ENCODE results near the gene TRPV5.
"Not testable (repeated sequence)": the region's sequence is repeated elsewhere in the genome, so short reads cannot be mapped to it uniquely, and the experiment has no call there.

Gene TRPV5

GRCh38 chr7:142933624-142934023 lies at the start of gene TRPV5:
TRPV5 (minus strand) TSS chr7:142933746; CDS start chr7:142933459, 287 bp downstream.
- no peak for DNase-seq (ENCODE audit: low read depth in 2 of 2)

- DNase-seq (ENCODE audit: low read depth in 2 of 2): not testable (repeated sequence)
Measured at GRCh38 chr7:142978402-142978801, 44.9 kb upstream of the TRPV5 start.

DNA sequence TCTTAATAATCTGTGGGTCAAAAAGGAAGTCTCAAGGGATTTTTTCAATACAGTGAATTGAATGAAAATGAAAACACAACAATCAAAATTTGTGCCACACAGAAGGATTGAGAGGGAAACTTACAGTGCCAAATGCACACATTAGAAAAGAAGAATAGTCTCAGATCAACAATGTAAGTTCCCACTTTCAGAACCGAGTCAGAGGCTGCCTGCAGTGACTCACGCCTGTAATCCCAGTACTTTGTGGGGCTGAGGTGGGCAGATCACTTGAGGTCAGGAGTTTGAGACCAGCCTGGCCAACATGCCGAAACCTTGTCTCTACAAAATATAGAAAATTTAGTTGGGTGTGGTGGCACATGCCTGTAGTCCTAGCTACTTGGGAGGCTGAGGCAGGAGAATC lies 41.1 kb upstream of the TRPV5 start:
- no peak for DNase-seq (ENCODE audit: low read depth in 2 of 2)

- no peak for DNase-seq (ENCODE audit: low read depth in 2 of 2)
Measured at GRCh38 chr7:142969183-142969582, 35.6 kb upstream of the TRPV5 start.

GRCh38 chr7:142968229-142968628 lies 34.7 kb upstream of the TRPV5 start:
- DNase-seq (ENCODE audit: low read depth in 2 of 2): no peak

DNA sequence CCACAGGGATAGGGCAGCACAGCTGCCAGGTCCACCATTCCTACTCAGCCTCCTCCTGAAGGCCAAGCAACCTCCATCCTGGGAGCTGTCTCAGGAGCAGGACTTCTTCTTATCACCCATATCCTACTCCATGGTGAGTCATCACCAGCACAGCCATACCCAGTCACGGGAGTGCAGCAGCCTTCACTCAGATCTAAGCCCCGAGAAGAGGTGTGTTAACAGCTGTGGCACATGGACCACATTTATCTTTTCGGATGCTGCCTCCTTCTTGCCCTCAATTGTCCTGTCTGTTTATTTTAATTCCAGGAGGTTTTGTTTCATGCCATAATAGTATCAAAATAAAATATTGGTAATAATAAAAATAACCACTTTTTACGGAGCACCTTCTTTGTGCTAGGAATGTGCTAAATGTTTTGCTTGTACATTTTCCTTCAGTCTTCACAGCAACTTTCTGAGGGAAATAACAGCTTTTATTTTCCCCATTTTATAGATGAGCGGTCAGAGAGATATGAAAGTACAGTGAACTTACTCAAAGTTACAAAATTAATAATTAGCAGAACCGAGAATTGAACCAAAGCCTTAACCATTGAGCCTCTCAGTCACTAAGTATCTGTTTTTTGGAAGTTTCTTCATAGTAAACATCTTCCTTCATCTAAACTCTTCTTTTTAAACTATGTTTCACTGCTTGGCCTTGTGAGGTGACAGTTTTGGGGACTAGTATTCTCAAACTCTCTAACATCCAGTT lies 31.1 kb upstream of the TRPV5 start:
- no peak for DNase-seq (ENCODE audit: low read depth in 2 of 2)

DNA sequence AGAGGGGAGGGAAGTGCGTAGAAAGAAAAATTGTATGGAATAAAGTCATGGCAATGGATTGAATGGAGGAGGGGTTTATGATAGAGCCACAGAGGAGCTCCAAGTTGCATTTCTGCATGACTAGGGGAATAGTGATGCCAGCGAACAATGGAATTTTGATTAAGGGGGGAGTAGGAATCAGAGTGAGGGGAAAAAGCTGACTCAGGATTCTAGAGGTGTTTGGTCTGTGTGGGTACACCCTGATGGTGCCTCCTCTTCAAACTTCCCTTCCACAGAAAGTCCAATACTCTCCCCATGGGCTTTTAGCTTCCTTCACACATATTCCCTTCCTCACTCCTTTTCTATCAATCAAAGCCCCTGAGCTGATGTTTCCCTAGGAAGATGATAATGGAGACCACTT lies 30.4 kb upstream of the TRPV5 start:
- no peak for DNase-seq (ENCODE audit: low read depth in 2 of 2)

GRCh38 chr7:142962991-142963390 lies 29.4 kb upstream of the TRPV5 start:
- no peak for DNase-seq (ENCODE audit: low read depth in 2 of 2)

DNA sequence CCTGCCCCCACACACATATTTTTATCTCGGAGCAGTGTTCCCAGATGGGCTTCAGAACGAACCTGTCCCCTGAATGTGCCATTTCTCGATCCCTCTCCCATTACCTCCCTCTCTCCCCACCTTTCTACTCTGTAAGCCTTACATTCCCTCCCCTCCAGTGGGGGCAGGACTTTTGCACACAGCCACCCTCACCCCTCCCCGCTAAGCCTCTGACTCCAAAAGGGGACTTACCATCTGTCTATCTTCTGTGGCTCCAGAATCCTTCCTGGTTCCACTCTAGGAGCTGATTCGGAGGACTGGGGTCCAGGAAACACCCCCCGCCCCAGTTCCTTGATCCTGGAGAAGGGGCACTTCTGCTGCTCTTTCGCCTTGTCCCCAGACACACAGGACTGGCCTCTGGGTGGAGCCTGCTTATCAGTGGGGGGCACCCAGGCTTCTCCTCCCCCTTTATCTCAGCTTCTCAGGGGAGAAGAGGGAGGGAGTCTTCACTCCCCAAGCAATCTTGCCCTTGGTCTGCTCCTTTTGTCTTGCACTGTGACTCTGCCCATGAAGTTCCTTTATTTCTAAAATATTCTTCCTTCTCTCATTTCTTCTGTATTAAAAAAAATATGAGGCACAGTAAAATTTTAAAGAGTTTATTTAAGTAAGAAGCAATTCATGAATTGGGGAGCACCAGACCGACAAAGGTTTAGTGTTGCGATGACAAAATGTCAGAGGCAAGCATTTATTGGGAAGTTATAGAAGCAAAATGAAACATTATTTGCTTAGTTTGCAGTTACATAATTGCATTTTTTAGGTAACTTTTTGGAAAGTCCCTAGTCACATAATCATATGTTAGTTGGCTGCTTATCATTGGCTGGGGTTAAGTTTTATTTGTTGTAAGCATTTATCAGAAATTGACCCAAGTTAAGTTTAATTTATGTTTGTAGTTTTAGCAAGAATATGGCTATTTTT lies 28.7 kb upstream of the TRPV5 start, which contains the start of gene KEL:
Gene KEL, minus strand, starts transcription at position 391 of the 954 bp plus-strand sequence. Its CDS starts 157 bp downstream, at position 234.
- DNase-seq (ENCODE audit: low read depth in 2 of 2): no peak

DNA sequence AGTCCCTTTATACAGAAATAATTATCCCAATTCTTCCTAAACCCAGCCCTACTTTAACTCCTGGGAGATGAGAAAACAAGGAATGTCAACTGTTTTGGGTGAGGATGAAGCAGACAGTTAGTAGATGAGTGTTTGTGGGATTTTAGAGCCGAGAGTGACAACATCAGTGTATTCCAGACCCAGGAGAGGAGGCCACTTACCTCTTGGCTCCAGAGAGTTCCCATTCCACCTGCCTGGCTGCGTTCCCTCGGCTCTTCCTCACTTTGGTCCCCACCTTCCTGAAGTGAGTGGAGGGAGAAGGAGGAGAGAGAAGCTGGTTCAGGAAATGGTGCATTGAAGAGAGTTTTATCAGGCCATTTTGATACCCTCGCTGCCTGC lies 28.0 kb upstream of the TRPV5 start:
- no peak for DNase-seq (ENCODE audit: low read depth in 2 of 2)

DNA sequence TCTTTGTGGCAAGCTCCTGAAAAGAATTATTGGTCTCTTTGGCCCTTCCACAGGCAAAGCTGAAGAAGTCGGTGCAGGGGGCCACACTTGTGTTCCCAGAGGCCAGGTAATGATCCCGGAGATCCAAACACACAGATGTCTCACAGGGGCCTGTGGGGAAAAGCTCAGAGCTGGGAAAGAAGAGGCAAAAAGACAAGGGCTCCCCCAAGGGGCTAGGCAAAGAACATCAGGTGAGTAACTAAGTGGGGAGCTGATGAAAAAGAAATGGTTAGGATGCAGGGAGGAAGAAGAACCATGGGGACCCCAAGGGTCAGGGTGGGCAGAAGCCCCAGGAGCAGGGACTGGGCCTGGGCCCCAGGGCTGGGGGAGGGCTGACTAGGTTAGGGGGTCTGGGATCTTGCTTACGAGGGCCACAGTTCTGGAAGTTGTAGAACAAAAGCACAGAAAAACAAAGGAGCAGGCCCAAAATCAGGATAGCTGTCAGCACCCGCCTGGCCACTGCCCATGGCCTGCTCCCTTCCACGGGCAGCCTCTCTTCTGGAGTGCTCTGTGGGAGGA lies 27.5 kb upstream of the TRPV5 start:
- no peak for DNase-seq (ENCODE audit: low read depth in 2 of 2)

- no peak for DNase-seq (ENCODE audit: low read depth in 2 of 2)
Measured at GRCh38 chr7:142959202-142959601, 25.7 kb upstream of the TRPV5 start.

DNA sequence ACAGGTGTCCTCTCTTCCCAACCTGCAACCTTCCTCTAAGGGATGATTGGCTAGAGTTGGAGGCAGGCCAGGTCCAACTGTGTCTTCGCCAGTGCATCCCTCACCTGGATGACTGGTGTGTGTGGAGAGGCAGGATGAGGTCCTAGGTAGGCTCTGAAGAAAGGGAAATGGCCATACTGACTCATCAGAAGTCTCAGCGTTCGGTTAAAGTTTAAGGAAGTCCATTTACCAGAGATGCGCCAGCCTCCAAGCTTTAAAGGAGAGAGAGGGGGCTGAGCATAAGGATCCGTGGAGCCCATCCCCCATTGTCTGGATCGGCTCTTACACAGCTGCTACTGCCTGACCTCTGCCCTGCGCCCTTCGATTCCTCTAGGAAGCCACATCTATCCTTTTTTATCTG lies 24.2 kb upstream of the TRPV5 start:
- no peak for DNase-seq (ENCODE audit: low read depth in 2 of 2)

DNA sequence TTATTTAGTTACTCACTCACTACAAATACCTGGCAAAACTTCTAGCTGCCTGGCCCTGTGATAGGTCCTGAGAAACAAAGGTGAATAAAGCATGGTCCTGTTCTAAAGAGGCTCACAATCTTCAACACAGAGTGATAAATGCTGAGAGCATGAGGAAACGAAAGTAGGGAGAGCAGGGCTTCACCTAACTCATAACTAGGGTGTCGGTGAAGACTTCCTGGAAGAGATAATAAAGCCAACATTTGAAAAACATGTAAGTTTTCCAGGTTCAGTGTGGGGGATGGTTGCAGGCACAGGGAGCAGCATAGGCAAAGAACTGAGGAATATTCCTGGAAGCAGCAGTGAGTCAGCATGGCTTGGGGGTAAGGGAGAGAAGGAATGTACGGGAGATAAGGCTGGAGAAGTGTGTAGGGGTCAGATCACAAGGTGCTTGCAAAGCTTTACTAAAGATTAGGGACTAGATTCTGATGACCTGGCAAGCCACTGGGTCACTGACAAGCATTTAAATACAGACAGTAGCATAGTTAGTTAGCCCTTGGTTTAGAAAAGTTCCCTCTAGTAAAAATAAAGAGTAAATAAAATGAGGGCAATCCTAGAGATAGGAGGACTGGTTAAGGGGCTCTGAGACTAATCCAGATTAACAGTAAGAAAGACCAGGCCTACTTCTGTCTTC lies 23.5 kb upstream of the TRPV5 start:
- no peak for DNase-seq (ENCODE audit: low read depth in 2 of 2)

GRCh38 chr7:142954680-142955268 lies 21.2 kb upstream of the TRPV5 start:
- no peak for DNase-seq (ENCODE audit: low read depth in 2 of 2)

DNA sequence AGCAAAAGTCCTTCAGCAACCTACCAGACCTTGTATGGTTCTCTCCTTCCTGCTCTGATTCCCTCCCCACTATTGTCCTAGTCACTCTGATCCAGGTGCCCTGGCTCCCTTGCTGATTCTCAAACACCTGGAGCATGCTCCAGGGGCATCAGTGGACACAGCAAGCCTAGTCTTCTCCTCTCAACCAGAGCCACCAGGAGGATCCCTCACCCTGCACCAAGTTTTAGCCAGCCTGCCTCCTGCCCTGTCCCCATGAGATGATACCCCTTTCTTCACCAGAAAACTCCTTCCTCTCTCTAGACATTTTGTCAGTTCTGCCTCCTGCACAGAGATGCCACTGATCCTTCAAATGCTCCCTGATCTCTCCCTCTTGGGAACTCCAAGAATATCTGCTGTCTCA lies 16.7 kb upstream of the TRPV5 start:
- DNase-seq (ENCODE audit: low read depth in 2 of 2): no peak

GRCh38 chr7:142948603-142949002 lies 15.1 kb upstream of the TRPV5 start:
- DNase-seq (ENCODE audit: low read depth in 2 of 2): no peak

DNA sequence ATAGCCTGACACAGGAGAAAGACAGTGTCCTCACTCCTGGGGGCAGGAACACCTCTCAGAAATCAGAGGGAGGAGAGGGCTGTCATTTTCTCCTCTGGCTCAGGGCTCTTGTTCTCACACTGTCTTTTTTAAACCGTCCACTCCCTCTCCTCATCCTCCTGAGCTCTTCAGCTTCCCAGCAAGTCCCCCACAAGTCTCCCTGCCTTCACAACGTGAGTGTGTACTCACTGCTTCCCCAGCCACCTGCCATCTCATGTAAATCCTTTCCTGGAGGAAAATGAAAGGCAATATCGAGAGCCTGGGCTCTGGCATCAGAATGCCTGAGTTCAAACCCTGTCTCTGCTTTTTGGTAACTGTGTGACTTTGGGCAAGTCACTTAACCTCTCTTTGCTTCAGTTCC lies 11.5 kb upstream of the TRPV5 start:
- no peak for DNase-seq (ENCODE audit: low read depth in 2 of 2)

DNA sequence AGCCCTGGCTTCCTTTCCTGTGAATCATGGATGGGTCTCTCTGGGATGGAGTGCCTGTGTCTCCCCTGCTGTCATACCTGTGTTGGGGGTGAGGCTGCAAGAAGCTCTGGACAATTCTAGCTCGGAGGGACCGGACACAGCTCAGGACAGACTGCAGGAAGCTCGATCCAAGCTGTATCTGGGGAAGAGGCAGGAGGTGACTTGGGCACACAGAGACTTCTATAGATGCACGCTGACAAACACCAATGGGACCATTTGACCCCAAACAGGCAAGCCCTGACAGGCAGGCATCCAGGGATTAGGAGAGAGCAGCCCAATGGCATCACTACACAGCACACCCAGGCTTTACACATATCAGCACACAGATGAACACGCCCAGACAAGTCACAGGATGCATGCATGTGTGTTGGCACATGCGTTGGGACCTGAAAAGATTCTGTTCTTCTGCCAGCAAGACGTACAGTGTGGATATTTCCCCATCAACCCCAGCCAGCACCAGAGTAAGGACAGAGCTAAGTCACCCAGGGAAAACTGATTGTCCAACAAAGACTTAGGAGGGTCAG lies 10.2 kb upstream of the TRPV5 start:
- no peak for DNase-seq (ENCODE audit: low read depth in 2 of 2)

DNA sequence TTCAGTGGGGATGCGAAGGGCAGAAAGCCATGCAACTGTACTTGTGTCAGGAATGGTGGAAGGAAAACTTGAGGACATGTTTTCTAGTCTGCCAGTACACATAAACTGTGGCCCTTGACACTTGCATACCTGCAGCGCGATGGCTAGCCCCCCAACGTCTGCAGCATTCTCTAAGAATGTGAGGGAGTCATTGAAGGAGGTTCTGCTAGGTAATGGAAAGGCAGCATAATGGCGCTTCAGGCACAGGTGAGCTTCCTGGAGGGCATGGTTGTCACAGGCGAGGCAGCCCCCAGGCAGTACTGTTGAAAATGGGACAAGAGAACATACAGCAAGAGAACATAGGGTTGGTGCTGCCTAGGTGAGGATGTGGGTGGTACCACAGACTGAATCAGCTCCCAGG lies 9.2 kb upstream of the TRPV5 start:
- no peak for DNase-seq (ENCODE audit: low read depth in 2 of 2)

DNA sequence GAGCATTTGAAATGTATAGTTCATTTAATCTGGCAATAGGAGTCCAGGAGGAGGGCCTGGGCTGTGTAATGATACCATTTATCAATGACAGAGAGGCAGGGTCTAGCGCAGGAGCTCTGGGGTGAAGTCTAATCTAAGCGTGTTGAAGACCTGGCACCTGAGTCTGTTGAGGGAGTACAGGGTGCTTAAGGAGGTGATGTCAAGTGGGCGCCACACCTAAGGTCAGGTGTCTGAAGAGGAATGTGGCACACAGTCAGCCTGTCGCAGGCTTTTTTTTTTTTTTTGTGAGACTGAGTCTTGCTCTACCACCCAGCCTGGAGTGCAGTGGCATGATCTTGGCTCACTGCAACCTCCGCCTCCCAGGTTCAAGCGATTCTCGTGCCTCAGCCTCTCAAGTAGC lies 8.0 kb upstream of the TRPV5 start:
- DNase-seq (ENCODE audit: low read depth in 2 of 2): no peak
